HG02763 (cell line): ENCODE data around the gene DPYSL5.

Experiments
- ATAC-seq: cut with Tn5 transposase; IDR thresholded peaks from one replicate; pipeline ENCODE4 v1.9.1; 2021; ENCODE audit warnings: mild to moderate bottlenecking, moderate library complexity; ENCODE audit not compliant: unreplicated experiment

Gene DPYSL5

DNA sequence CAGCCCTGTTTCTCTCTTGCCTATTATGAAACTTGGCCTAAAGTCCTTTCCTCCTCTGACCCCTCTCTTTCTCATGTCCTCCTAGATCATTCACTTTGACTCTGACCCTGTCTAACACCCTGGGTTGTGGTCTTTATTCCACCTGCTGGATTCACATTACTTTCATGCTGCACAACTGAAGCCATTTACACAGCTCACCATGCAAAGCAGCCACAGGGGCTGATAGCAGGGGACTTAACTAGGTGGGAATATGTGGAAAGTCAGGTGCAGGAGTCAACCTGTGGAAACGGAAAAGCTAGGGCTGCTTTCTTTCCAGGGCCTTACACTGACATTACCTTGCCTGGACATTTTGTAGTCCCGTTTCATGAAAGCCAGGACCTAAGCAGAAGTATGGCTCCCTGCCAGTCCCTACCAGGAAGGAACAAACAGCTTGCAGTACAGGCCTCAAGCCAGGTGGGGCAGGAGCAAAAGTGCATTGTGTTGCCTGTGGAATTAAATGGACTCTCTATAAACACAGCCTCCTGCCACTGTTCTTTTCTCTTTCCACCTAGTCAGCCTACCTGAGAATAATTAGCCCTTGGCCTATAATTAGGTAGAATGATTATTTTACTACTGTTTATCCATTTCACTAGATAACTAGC, 134.3 kb downstream of the DPYSL5 start:
- no peak for ATAC-seq

DNA sequence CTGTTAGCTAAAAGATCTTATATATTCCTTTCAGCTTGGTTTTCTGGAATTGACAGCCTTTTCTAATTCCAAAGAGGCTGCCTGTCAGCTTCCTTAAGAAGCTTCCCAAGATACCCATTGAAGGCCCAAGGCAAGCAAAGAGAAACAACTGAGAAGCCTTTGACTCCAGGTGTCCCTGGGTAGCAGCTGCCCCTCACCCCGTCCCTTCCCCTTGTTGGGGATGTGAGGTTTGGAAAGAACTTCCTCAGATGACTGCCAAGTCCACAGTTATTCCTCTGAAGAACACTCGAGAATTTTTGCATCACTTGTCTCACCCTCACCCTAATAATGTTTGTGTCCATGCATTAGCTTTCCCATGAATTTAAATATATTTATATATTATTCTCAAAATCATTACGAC, 135.8 kb downstream of the DPYSL5 start:
- no peak for ATAC-seq

DNA sequence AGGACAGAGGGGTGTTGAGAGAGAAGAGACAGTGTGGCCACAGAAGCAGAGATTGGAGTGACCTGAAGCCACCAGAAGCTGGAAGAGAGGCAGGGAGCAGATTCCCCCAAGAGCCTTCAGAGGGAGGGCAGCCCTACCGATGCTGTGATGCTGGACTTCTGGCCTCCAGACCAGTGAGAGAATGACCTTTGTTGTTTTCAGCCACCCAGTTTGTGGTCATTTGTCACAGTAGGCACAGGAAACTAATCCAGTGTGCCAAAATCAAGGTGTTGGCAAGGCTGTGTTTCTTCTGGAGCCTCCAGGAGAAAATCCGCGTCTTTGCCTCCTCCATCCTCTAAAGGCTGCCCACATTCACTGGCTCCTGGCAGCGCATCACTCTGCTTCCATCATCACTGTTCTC, 137.9 kb downstream of the DPYSL5 start:
- no peak for ATAC-seq

DNA sequence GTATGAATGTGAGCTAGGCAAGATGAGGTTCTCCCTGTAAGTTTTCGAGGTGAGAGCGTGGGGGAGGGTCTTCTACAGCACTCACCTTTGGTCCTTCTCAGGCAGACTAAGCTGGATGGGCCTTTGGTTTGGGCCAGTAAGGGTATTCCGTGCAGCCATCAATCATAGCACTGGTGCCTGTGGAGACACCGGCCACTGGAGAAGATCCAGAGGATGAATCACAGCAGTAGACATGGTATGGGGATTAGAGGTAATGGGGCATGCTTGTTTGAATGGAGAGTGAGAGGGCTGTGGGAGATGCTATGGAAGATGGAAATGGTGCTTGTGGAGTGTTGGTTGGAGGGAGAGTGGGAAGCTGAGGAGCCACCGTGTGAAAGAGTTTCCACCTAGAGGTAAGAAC, 138.6 kb downstream of the DPYSL5 start:
- no peak for ATAC-seq

DNA sequence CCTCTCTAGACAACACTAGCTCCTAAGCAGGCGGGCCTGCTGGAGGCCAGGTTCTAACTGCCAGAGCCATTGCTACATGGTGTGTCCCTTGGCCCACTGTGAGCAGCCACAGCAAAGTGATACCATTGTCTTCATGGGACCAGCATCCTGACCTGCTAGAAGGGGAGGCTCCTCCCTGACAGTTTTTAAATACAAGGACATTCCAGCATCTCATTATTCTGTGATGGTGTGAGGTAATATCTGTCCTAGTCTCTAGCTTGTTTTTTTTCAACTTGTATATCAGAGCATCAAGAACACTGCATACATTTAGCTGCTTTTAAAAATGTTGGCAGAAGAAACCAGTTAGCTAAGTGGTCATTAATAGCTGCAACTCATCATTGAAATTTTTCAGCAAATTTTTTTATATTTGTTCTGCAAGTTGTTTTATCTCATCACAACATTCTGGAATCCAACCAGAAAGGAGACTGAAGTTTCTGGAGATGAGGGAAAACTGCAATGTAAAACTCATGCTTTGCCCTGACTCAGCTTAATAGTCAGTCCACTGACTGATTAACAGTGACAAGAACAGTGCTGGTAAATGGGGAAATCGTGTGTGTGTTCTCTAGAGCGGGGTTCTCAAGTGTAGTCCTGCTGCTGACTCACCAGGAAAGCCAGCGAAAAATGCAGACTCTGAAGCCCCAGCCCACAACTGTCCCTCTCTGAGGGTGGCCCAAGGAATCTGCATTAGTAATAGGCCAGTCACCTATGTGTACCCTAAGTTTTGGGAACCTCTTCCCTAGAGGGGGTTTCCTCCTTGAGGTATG, 140.3 kb downstream of the DPYSL5 start:
- no peak for ATAC-seq

DNA sequence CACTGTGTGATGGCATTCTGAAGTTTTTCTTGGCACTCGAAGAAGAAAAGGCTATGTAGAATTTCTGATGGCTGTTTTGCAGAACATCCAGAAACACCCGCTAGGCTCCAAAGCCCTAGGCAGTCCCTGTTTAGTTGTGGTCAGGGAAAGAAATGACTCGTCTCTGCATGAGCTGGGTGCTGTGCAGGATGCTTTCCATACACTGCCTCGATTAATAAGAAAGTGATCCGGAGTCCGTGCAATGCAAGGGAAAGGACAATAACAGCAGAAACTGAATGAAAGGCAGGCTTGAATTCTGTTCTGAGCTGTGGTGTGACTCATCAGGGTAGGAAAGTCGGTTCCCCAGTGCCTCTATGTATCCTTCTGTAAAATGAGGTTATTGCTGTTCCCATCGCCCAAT, 141.2 kb downstream of the DPYSL5 start:
- no peak for ATAC-seq

DNA sequence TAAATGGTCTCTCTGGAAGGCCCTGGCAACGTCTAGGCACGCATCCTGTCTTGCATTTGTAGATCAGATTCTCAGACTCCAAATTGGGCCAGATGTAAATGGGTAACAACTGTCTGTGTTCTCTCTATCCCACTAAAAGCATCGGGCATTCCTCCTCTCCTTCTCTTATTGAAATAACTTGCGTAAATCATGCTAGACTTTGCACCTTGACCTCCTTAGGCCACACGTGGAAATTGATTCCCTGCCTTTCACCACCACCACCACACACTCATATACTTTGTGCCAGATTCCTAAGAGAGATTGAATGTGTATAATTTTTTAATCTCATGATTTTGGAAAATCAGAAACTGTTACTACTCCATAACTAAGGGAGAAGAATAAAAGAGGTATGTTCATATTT, 143.8 kb downstream of the DPYSL5 start:
- no peak for ATAC-seq

DNA sequence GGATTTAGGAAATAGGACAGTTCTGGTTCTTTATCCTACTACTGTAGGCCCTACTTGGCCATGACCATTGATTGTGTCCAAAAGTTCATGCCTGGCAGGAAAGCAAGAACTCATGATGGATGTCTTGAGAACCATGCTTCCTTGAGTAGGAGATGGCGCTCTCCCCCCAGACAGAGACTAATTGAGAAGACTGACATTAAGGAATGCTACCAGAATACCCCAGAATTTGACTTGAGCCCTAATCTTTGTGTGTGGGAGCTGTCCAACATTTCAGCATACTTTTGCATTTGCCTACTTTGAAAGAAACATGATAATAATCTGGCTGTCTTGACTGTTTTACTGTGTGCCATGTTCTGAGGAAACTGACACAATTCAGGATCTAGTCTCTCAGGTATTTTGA, 145.8 kb downstream of the DPYSL5 start:
- ATAC-seq = no peak

DNA sequence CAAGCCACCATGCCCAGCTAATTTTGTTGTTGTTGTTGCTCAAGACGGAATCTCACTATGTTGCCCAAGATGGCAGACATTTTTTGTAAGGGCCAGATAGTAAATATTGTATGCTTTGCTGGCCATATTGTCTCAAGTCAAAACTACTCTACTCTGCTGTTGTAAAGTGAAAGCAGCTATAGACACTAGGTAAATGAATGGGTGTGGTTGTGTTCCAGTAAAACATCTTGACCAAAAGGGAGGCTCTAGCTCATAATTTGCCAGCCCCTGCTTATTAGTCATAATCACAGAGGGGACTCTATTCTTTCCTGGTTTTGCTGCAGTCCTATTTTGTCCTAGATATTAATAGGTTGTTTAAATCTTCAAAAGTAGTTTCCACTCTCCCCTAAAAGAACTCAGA, 147.1 kb downstream of the DPYSL5 start:
- ATAC-seq = no peak

DNA sequence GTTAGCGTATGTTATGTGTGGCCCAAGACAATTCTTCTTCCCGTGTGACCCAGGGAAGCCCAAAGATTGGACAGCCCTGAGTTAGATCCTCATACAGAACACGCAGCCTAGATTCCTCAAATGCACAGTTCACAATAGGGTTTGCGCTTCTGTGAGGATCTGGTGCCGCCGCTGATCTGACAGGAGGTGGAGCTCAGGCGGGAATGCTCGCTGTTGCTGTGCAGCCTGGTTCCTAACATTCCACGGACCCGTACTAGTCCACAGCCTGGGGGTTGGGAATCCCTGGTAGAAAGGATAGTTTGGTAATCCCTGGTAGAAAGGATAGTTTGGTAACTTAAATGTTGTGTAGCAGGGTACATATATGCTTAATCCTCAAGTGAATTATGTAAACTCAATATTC, 149.5 kb downstream of the DPYSL5 start:
- ATAC-seq = no peak

DNA sequence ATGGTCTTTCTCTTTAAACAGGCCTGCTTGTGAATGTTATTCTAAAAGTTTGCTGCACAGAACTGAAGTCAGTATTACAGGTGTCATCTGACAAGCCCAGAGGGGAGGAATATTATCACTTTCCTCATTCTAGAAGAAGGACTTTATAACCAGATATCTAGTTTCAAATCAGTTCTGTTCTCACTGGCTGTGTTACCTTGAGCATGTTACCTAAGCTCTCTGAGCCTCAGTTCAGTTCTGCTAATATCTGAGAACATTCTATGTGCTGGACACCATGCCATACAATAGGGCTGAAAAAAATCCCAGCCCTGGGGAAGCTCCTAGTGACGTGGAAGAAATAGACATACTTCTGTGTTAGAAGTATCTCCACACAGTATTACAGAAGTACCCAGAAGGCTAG, 150.4 kb downstream of the DPYSL5 start:
- ATAC-seq = no peak
